Activated naive CD4-positive, alpha-beta T cell treated with anti-CD3 and anti-CD28 coated beads, Interleukin-2, amount 50 U/mL, for 24 hours (primary cell): ENCODE data around the gene HRAS.

Experiments used
- H3K27ac Mint-ChIP-seq: one replicate; pipeline ENCODE4 v1.8.0; 2021; ENCODE audit warnings: mild to moderate bottlenecking, mixed read lengths
- H3K27me3 Mint-ChIP-seq: one replicate; pipeline ENCODE4 v1.8.0; 2021; ENCODE audit warnings: mixed read lengths
- H3K36me3 Mint-ChIP-seq: one replicate; pipeline ENCODE4 v1.8.0; 2021; ENCODE audit warnings: mixed read lengths
- H3K4me1 Mint-ChIP-seq: one replicate; pipeline ENCODE4 v1.8.0; 2021; ENCODE audit warnings: mixed read lengths
- H3K4me3 Mint-ChIP-seq: one replicate; pipeline ENCODE4 v1.8.0; 2021; ENCODE audit warnings: mild to moderate bottlenecking, mixed read lengths
- H3K9me3 Mint-ChIP-seq: one replicate; pipeline ENCODE4 v1.8.0; 2021; ENCODE audit warnings: mixed read lengths

Gene HRAS

GRCh38 chr11:571802-572185, 36.4 kb upstream of the HRAS start:
- H3K27ac Mint-ChIP-seq: no peak overlapping the region
- no peaks in the 10 kb centered on the region for H3K27me3 Mint-ChIP-seq
- H3K4me1 Mint-ChIP-seq: peaks cover 14% of the 10 kb centered on the region
- no peaks in the 10 kb centered on the region for H3K36me3 Mint-ChIP-seq
- no peaks in the 10 kb centered on the region for H3K9me3 Mint-ChIP-seq
- no peak overlapping the region for H3K4me3 Mint-ChIP-seq

GRCh38 chr11:569158-569885, 33.9 kb upstream of the HRAS start:
- H3K27ac Mint-ChIP-seq: peak overlapping the region; percentile 23
- no peaks in the 10 kb centered on the region for H3K27me3 Mint-ChIP-seq
- no peaks in the 10 kb centered on the region for H3K36me3 Mint-ChIP-seq
- peaks cover 5% of the 10 kb centered on the region for H3K4me1 Mint-ChIP-seq
- H3K9me3 Mint-ChIP-seq: no peaks in the 10 kb centered on the region
- peak overlapping the region; percentile 67 for H3K4me3 Mint-ChIP-seq

DNA sequence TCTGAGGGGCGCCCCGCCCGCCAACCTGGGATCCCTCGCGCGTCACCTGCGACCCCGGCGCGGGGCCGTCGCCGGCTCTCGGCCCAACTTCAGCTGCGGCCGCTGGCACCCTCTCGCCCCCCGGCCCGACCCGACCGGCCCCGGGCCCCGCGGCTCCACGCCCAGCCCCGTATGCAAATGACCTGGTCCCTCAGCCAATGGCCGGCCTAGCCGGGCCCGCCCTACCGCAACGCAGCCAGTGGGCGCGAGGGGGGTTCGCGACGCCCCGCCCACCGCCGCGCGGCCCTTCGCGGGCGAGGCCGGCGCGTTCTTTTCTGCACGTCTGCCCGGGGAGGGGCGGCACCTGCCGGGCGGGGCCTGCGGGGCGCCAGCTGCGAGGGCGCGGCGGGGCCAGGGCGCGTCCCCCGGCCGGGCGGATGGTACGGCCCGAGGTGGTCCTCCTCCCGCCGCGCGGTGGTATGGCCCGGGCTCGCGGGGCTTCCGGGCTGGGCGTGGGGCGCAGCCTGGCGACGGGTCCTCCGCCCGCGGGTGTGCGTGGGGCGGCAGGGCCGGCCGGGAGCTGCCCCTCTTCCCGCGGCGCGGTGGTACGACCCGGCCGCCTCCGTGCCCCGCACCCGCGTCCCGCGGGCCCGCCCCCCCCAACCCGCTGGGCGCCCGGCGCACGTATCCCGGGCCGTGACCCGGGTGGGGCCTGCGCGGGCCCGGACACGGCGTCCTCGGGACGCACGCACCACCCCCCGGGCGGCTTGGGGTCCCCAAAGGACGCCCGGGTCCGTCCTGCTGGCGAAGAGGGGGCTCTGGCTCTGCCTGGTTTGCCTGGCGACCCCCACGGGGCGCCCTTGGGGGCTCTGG, 33.2 kb upstream of the HRAS start:
- Mint-ChIP-seq H3K9me3 (no peaks in the 10 kb centered on the region), H3K36me3 (no peaks in the 10 kb centered on the region), H3K4me1 (no peaks in the 10 kb centered on the region), H3K27ac (peak overlapping the region; percentile 23), H3K27me3 (no peaks in the 10 kb centered on the region), H3K4me3 (peak overlapping the region; percentile 67)

DNA sequence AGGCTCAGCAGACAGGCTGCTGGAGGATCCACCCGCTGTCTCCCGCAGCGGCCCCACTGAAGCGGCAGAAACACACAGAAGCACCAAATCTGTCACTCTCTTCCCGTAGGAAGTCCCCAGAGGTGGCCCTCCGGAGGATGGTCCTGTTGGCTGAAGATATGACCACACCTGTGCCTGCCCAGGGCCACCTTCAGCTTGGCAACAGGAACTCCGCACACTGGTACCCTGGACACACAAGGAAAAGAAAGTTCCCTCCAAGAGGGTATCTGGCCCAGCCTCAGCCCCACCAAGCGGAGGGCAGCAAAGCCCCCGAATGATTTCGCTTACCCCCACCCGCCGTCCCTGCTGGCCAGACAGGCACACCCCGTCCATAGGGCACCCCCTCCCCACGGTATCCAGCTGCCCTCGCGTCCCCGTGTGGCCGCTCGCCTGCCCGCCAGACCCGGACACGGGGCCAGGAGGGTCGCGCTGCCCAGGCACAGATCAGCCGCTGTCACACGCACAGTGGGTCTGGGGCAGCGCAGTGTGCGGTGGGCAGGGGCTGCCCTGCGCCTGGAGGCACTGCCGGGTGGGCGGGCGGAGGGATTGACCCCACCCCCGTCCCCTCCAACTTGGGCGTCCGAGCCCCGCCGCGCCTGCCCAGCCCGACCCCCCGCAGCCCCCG, 32.4 kb upstream of the HRAS start:
- Mint-ChIP-seq H3K4me3 (peak overlapping the region; percentile 62), H3K36me3 (no peaks in the 10 kb centered on the region), H3K9me3 (no peaks in the 10 kb centered on the region), H3K4me1 (no peaks in the 10 kb centered on the region), H3K27me3 (no peaks in the 10 kb centered on the region), H3K27ac (peak overlapping the region; percentile 23)

- Mint-ChIP-seq H3K4me1 (no peaks in the 10 kb centered on the region), H3K27me3 (no peaks in the 10 kb centered on the region), H3K9me3 (no peaks in the 10 kb centered on the region), H3K27ac (no peak overlapping the region), H3K4me3 (no peak overlapping the region), H3K36me3 (no peaks in the 10 kb centered on the region)
Observed at GRCh38 chr11:567011-567628, 31.7 kb upstream of the HRAS start.

DNA sequence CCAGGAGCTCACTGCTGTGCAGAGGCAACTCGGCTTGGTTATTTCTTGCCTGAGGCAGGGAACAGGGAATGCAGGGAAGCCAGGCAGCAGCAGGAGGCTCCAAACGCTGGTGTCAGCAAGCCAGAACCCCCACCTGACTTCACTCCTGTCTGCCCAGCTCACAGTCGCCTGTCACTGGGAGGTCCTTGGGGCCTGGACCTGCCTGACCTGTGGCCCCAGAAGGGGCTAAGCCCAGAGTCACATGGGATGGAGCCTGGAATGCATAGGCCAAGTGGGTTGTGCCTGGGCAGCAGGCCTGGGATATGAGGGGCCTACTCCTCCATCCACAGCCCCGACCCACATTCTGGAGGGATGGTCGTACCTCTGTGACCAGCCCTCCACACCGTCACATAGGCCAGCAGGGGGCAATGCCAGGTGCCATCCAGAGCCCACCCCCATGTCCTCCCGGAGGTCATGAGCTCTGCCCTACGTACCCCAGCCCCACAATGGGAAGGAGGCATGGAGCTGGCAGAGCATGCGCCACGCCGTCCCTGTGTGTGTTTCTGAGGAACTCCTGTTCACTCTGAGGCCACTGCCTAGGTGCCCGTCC, 30.6 kb upstream of the HRAS start:
- H3K27ac Mint-ChIP-seq: no peak overlapping the region
- H3K9me3 Mint-ChIP-seq: no peaks in the 10 kb centered on the region
- no peaks in the 10 kb centered on the region for H3K27me3 Mint-ChIP-seq
- H3K4me3 Mint-ChIP-seq: no peak overlapping the region
- H3K36me3 Mint-ChIP-seq: no peaks in the 10 kb centered on the region
- peaks cover 6% of the 10 kb centered on the region for H3K4me1 Mint-ChIP-seq

DNA sequence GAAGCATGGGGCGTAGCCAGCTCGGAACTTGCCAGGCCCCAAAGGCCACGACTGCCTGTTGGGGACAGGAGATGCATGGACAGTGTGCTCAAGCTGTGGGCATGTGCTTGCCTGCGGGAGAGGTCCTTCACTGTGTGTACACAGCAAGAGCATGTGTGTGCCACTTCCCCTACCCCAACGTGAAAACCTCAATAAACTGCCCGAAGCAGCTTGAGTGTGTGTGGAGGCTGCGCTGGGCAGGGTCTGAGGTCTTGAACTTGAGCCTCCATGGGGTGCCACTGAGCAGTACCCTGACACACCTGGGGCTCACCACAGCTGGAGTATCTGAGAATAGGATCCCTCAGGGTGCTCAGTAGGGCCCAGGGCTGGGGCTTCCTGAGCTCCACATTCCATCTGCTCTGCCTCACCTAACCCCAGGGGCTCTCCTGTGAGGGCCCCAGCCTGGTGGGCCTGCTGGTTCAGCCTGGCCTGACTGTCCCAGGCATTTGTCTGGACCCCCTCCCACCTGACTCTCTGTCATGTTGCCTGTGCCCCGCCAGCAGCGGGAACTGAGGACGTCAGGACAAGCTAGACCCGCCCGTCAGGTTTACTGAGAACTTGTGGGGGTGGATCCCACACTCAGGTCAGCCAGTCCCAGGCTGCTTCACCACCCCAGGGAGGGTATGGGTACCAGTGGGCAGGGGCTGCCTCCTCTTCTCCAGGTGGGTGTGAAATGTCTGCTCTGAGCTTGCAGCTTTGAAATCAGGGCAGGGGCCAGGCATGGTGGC, 28.6 kb upstream of the HRAS start:
- H3K36me3 Mint-ChIP-seq: no peaks in the 10 kb centered on the region
- H3K4me1 Mint-ChIP-seq: peaks cover 15% of the 10 kb centered on the region
- no peak overlapping the region for H3K27ac Mint-ChIP-seq
- H3K4me3 Mint-ChIP-seq: no peak overlapping the region
- no peaks in the 10 kb centered on the region for H3K27me3 Mint-ChIP-seq
- H3K9me3 Mint-ChIP-seq: no peaks in the 10 kb centered on the region

DNA sequence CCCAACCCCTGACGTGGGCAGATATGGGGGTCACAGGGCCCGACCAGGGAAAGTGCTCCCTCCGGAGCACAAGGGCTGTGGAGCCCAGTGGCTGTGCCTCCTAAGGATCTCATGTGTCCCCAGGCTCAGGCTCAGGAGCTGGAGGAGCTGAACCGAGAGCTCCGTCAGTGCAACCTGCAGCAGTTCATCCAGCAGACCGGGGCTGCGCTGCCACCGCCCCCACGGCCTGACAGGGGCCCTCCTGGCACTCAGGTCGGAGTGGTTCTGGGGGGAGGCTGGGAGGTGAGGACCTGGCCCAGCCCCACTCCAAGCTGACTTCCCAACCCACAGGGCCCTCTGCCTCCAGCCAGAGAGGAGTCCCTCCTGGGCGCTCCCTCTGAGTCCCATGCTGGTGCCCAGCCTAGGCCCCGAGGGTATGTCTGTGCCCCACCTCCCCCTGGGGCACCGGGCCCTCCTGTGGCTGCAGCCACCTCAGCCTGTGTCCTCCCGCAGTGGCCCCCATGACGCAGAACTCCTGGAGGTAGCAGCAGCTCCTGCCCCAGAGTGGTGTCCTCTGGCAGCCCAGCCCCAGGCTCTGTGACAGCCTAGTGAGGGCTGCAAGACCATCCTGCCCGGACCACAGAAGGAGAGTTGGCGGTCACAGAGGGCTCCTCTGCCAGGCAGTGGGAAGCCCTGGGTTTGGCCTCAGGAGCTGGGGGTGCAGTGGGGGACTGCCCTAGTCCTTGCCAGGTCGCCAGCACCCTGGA, 27.9 kb upstream of the HRAS start:
- peaks cover 17% of the 10 kb centered on the region for H3K4me1 Mint-ChIP-seq
- no peak overlapping the region for H3K4me3 Mint-ChIP-seq
- H3K27me3 Mint-ChIP-seq: no peaks in the 10 kb centered on the region
- H3K36me3 Mint-ChIP-seq: no peaks in the 10 kb centered on the region
- no peak overlapping the region for H3K27ac Mint-ChIP-seq
- no peaks in the 10 kb centered on the region for H3K9me3 Mint-ChIP-seq

GRCh38 chr11:562046-562645, 26.8 kb upstream of the HRAS start:
- no peak overlapping the region for H3K27ac Mint-ChIP-seq
- peak overlapping the region; percentile 91 for H3K4me3 Mint-ChIP-seq
- H3K27me3 Mint-ChIP-seq: no peaks in the 10 kb centered on the region
- no peaks in the 10 kb centered on the region for H3K9me3 Mint-ChIP-seq
- no peaks in the 10 kb centered on the region for H3K36me3 Mint-ChIP-seq
- H3K4me1 Mint-ChIP-seq: peaks cover 17% of the 10 kb centered on the region

DNA sequence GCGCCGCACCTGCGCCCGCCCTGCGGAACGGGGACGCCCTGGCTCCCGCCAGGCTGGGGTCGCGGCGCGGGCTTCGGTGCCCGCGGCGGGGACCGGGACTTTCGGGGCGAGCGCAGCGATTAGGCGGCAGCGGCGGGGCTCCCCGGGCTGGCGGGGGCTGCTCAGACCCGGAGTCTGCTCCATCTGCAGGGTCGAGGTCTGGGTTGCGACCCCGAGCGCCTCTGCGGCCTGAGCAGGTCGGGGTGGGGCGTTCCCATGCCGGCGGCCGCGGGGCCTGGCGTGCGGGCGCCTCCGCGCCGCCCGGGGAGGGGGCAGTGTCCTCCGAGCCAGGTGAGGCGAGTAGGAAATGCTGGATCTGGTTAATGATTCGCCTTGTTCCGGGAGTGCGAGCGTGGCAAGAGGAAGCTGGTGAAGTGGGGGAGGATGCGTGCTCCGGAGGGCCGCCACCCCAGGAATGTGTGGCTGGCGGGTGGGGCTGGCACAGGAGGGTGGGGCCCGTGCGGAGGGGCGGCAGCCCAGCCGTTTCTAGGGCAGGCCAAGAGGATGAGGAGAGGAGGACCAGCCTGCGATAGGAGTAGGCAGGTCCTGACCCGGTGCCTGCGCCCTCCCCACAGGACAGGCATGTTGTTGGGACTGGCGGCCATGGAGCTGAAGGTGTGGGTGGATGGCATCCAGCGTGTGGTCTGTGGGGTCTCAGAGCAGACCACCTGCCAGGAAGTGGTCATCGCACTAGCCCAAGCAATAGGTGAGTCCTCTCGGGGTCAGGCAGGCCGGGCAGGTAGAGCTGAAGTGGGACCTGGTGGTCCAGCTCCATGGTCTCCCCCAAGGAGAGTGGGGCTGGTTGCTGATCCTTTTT, 26.0 kb upstream of the HRAS start:
- Mint-ChIP-seq H3K36me3 (no peaks in the 10 kb centered on the region), H3K9me3 (no peaks in the 10 kb centered on the region), H3K4me1 (peaks cover 17% of the 10 kb centered on the region), H3K4me3 (peak overlapping the region; percentile 91), H3K27ac (peak overlapping the region; percentile 59), H3K27me3 (no peaks in the 10 kb centered on the region)

DNA sequence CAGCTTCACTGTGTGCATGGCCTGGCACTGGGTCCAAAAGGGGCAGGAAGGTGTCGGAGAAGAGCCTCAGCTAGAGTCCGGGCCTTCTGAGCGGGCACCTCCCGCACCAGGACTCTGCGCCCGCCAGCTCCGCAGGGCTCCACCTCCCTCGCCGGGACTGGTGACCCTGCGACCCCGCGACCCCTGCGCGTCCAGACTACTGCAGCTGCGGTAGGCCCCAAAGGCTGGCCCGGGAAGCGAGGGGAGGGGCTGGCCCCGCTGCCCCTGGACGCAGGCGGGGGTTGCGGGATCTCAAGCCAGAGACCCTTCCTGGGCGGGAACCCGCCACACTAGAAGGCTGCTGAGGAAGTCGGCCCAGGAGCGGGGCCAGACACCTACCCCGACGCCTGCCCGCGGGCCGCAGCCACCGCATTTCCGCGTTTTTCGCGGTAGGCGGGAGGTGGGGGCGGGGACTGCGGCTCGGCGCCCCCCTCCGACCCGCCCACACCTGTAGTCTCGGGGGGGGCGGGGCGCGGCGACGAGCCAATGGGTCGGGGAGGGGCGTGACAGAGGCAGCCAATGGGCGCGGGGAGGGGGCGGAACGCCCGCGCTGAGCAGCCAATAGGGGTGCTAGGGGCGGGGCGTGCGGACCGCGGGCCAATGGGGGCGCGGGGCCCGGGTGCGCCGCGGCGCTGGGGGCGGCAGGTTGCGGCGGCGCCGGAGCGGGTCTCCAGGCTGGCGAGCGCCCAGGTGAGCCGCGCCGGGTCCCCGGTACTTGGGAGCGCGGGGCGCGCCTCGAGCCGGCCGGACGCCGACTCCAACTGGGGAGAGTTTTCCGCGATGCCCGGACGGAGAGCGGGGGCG, 25.1 kb upstream of the HRAS start, which contains the start of the genes LMNTD2 and RASSF7:
Gene LMNTD2 (minus strand): TSS at position 434 of the 843 bp plus-strand sequence. CDS start 22 bp downstream, at position 412.
Gene RASSF7 (plus strand): TSS at position 666 of the 843 bp plus-strand sequence. CDS start 799 bp downstream, outside the sequence.
- no peaks in the 10 kb centered on the region for H3K9me3 Mint-ChIP-seq
- H3K4me1 Mint-ChIP-seq: peaks cover 17% of the 10 kb centered on the region
- no peaks in the 10 kb centered on the region for H3K27me3 Mint-ChIP-seq
- peak within 1 kb of the TSS; percentile 91 for H3K4me3 Mint-ChIP-seq
- H3K27ac Mint-ChIP-seq: peak within 1 kb of the TSS; percentile 59
- H3K36me3 Mint-ChIP-seq: no peaks in the 10 kb centered on the region

- H3K4me3 Mint-ChIP-seq: peak overlapping the region; percentile 62
- H3K27me3 Mint-ChIP-seq: no peaks in the 10 kb centered on the region
- peaks cover 17% of the 10 kb centered on the region for H3K4me1 Mint-ChIP-seq
- H3K36me3 Mint-ChIP-seq: no peaks in the 10 kb centered on the region
- peak overlapping the region; percentile 9 for H3K27ac Mint-ChIP-seq
- H3K9me3 Mint-ChIP-seq: no peaks in the 10 kb centered on the region
Observed at GRCh38 chr11:559712-560304, 24.4 kb upstream of the HRAS start.
